Endothelial cell of umbilical vein (primary cell): ENCODE results near the gene GUCA2A.

ENCODE experiments used
- POLR2AphosphoS5 ChIP-seq: IDR thresholded peaks from 2 replicates; pipeline ENCODE4 v1.6.1; 2012; ENCODE audit warnings: low read depth, mild to moderate bottlenecking, control low read depth, low read length, moderate library complexity; ENCODE audit not compliant: insufficient read depth
- TF ChIP-seq, protein P1 (sequence below), 2 donors: IDR thresholded peaks; 1 replicate in 1 of 2; 2 replicates in 1 of 2; pipeline ENCODE4 v1.5.1; 2011; ENCODE audit warnings: low read length in 2 of 2, mild to moderate bottlenecking in 2 of 2, moderate library complexity in 2 of 2, control low read depth in 1 of 2, inconsistent platforms in 1 of 2, low read depth in 1 of 2; ENCODE audit not compliant: insufficient read depth in 1 of 2; ENCODE audit errors: extremely low read depth in 1 of 2

DNA sequence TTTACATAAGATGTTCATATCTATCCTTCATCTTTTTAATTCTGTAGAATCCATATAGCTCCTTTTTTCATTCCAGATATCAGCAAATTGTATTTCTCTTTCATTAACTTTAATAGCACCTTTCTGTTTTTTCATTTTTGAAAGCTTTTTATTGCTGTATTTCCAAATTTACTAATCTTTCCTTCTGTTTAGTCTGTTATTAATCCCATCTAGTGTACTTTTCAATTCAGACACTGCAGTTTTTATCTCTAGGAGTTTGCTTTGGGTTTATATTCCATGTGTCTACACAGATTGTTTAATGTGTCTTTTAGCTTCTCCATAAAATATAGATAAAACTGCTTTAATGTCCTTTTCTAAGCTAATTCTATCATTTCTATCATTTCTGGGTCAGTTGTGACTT is 37.4 kb upstream of the GUCA2A start:
- TF ChIP-seq, protein P1, sequence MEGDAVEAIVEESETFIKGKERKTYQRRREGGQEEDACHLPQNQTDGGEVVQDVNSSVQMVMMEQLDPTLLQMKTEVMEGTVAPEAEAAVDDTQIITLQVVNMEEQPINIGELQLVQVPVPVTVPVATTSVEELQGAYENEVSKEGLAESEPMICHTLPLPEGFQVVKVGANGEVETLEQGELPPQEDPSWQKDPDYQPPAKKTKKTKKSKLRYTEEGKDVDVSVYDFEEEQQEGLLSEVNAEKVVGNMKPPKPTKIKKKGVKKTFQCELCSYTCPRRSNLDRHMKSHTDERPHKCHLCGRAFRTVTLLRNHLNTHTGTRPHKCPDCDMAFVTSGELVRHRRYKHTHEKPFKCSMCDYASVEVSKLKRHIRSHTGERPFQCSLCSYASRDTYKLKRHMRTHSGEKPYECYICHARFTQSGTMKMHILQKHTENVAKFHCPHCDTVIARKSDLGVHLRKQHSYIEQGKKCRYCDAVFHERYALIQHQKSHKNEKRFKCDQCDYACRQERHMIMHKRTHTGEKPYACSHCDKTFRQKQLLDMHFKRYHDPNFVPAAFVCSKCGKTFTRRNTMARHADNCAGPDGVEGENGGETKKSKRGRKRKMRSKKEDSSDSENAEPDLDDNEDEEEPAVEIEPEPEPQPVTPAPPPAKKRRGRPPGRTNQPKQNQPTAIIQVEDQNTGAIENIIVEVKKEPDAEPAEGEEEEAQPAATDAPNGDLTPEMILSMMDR (IDR thresholded peaks at IDR 0.05; ENCODE audit: extremely low read depth in 1 of 2, insufficient read depth in 1 of 2, low read depth in 1 of 2, low read length in 2 of 2), result no peak
- no peak for TF ChIP-seq POLR2AphosphoS5
